HepG2 (cell line): ENCODE results near the gene ABCC5. TPM values are rescaled to one million over a fixed set of nuclear protein-coding genes. Genes with fewer than 3 reads are reported as not detected.

Source experiments
- BORCS8-MEF2B ChIP-seq: sonication (generic); formaldehyde crosslinking; IDR thresholded peaks from 2 replicates; pipeline ENCODE4 v1.8.0; 2022; ENCODE audit warnings: mild to moderate bottlenecking, missing genetic modification reagents
- FOXC1 ChIP-seq: sonication (generic); formaldehyde crosslinking; IDR thresholded peaks from 2 replicates; pipeline ENCODE4 v1.8.0; 2022; ENCODE audit warnings: mild to moderate bottlenecking, missing genetic modification reagents, borderline replicate concordance
- JUN ChIP-seq: sonication (generic); formaldehyde crosslinking; IDR thresholded peaks from 2 replicates; pipeline ENCODE4 v1.4.0; 2020; ENCODE audit warnings: mild to moderate bottlenecking, missing genetic modification reagents
- KLF16 ChIP-seq, 2 experiments: sonication (generic) in 1 of 2; formaldehyde crosslinking in 1 of 2; IDR thresholded peaks; 2 replicates each; pipeline versions ENCODE4 v1.6.1 to v1.8.0; 2016 to 2023; ENCODE audit warnings: missing genetic modification reagents in 2 of 2, missing compliant biosample characterization in 1 of 2
- NR2C2 ChIP-seq: sonication (generic); formaldehyde crosslinking; IDR thresholded peaks from 2 replicates; pipeline ENCODE4 v1.4.0; 2020; ENCODE audit warnings: missing genetic modification reagents, mild to moderate bottlenecking, moderate library complexity, borderline replicate concordance
- RBFOX2 ChIP-seq: fragments of 200-400 bp; formaldehyde crosslinking; IDR thresholded peaks from 2 replicates; pipeline ENCODE4 v1.6.1; 2017; ENCODE audit warnings: low read depth, mild to moderate bottlenecking, low read length
- RBM22 ChIP-seq: fragments of 200-400 bp; formaldehyde crosslinking; optimal IDR thresholded peaks from 2 replicates; pipeline ENCODE3; 2017; ENCODE audit warnings: mild to moderate bottlenecking, low read length, moderate library complexity
- RELA ChIP-seq: sonication (generic); formaldehyde crosslinking; IDR thresholded peaks from 2 replicates; pipeline ENCODE4 v1.4.0; 2020; ENCODE audit warnings: missing genetic modification reagents
- SCMH1 ChIP-seq: sonication (generic); formaldehyde crosslinking; IDR thresholded peaks from 2 replicates; pipeline ENCODE4 v1.9.0; 2021; ENCODE audit warnings: missing genetic modification reagents, mild to moderate bottlenecking, borderline replicate concordance
- SP140L ChIP-seq: sonication (generic); formaldehyde crosslinking; IDR thresholded peaks from 2 replicates; pipeline ENCODE4 v1.4.0; 2020; ENCODE audit warnings: missing genetic modification reagents, borderline replicate concordance
- SP2 ChIP-seq: sonication (generic); formaldehyde crosslinking; IDR thresholded peaks from 2 replicates; pipeline ENCODE4 v1.5.1; 2020; ENCODE audit warnings: mild to moderate bottlenecking, missing genetic modification reagents
- SRY ChIP-seq: sonication (generic); formaldehyde crosslinking; IDR thresholded peaks from 2 replicates; pipeline ENCODE4 v1.8.0; 2022; ENCODE audit warnings: mild to moderate bottlenecking, missing genetic modification reagents
- TAF15 ChIP-seq: fragments of 200-400 bp; formaldehyde crosslinking; IDR thresholded peaks from one replicate; pipeline ENCODE4 v1.6.1; 2018; ENCODE audit warnings: mild to moderate bottlenecking, low read depth, low read length; ENCODE audit not compliant: poor library complexity, severe bottlenecking
- TEAD3 ChIP-seq: optimal IDR thresholded peaks from 2 replicates; pipeline ENCODE3; 2016; ENCODE audit warnings: borderline replicate concordance
- TGIF2 ChIP-seq: IDR thresholded peaks from 2 replicates; pipeline ENCODE4 v1.6.1; 2016; ENCODE audit warnings: control low read depth, missing compliant biosample characterization
- ZBTB42 ChIP-seq: sonication (generic); formaldehyde crosslinking; IDR thresholded peaks from 2 replicates; pipeline ENCODE4 v1.5.0; 2020; ENCODE audit warnings: mild to moderate bottlenecking, missing genetic modification reagents
- ZNF350 ChIP-seq: sonication (generic); formaldehyde crosslinking; IDR thresholded peaks from 2 replicates; pipeline ENCODE4 v1.4.0; 2020; ENCODE audit warnings: mild to moderate bottlenecking, low read depth, missing genetic modification reagents, borderline replicate concordance
- ZNF644 ChIP-seq: IDR thresholded peaks from 2 replicates; pipeline ENCODE4 v1.6.1; 2016; ENCODE audit warnings: low read depth
- ZNF768 ChIP-seq: sonication (generic); formaldehyde crosslinking; IDR thresholded peaks from 2 replicates; pipeline ENCODE4 v1.4.0; 2020; ENCODE audit warnings: missing genetic modification reagents
- ZNF772 ChIP-seq: sonication (generic); formaldehyde crosslinking; IDR thresholded peaks from 2 replicates; pipeline ENCODE4 v1.5.0; 2020; ENCODE audit warnings: mild to moderate bottlenecking, missing genetic modification reagents
- ZNF891 ChIP-seq: sonication (generic); formaldehyde crosslinking; IDR thresholded peaks from 2 replicates; pipeline ENCODE4 v1.5.0; 2020; ENCODE audit warnings: mild to moderate bottlenecking, missing genetic modification reagents
- polyA plus RNA-seq, 8 experiments: library from polyadenylated mRNA; depleted of rRNA in 3 of 8; stranded (reverse) in 7 of 8; unstranded in 1 of 8; fragments of >200 nt; fragmentation: Illumina TruSeq in 4 of 8; extraction: Trizol in 4 of 8; gene quantifications; 2 replicates each; pipeline versions ENCODE4 v1.2.1 to v1.2.3, GENCODE V29; 2011 to 2016; ENCODE audit warnings: low read depth in 4 of 8, missing spikeins in 1 of 8, mixed read lengths in 1 of 8; ENCODE audit not compliant: insufficient read depth in 1 of 8
- total RNA-seq, 5 experiments: library from RNA; depleted of rRNA; stranded (reverse); fragments of >200 nt; fragmentation: Illumina TruSeq; extraction: Trizol; gene quantifications; 2 replicates each; pipeline ENCODE4 v1.2.3, GENCODE V29; 2016; ENCODE audit warnings: low read depth in 1 of 5
- TF ChIP-seq, protein P1 (sequence below): sonication (generic); formaldehyde crosslinking; IDR thresholded peaks from 2 replicates; pipeline ENCODE4 v1.4.0; 2020; ENCODE audit warnings: missing genetic modification reagents
- TF ChIP-seq, protein P2 (sequence below): sonication (generic); formaldehyde crosslinking; conservative IDR thresholded peaks from 2 replicates; pipeline ENCODE4 v1.4.0; 2020; ENCODE audit warnings: missing genetic modification reagents
- TF ChIP-seq, protein P3 (sequence below): sonication (generic); formaldehyde crosslinking; IDR thresholded peaks from 2 replicates; pipeline ENCODE4 v1.5.0; 2020; ENCODE audit warnings: mild to moderate bottlenecking, missing genetic modification reagents, moderate library complexity
- TF ChIP-seq, protein P4 (sequence below): sonication (generic); formaldehyde crosslinking; IDR thresholded peaks from 2 replicates; pipeline ENCODE4 v1.5.1; 2020; ENCODE audit warnings: mild to moderate bottlenecking, missing genetic modification reagents, moderate library complexity

ABCC5 gene
- total and polyA plus RNA-seq, 2 of the 13 experiments (the other 11 are each of a cell fraction or from before 2014, with no cell fraction given) = 12.5 to 12.7 TPM

DNA sequence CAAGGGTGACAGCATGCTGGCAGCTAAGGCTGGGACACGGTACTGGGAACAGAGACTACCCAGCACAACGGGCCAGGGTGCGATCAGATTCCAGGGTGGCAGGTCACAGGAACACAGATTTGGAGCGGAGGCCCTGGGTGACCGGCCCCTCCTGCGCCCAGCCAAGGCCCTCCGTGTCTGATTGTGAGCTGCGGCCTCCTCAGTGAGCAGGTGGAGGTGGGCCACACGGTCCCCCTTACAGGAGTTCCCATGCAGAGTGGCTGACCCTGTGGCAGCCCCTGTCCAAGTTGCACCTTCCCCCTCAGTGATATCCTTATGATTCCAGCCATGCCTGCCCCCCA is 104.1 kb downstream of the ABCC5 start (continued):
- no peak for TF ChIP-seq SP140L (CRISPR knock-in tag)
- 0 out of 2 replicates have a peak, but pooled peaks have one; percentile 3 for TF ChIP-seq ZNF644 (CRISPR knock-in tag)
- no peak for TF ChIP-seq ZNF891 (CRISPR knock-in tag)
- no peak for TF ChIP-seq JUN (CRISPR knock-in tag)
- TF ChIP-seq ZNF350 (CRISPR knock-in tag) = 0 out of 2 replicates have a peak, but pooled peaks have one; percentile 16
- no peak for TF ChIP-seq TGIF2 (CRISPR knock-in tag)
- TF ChIP-seq FOXC1 = no peak
- TF ChIP-seq NR2C2 (CRISPR knock-in tag) = peak; percentile 40; the same call in 1 of the 2 replicates
- TF ChIP-seq, protein P1, sequence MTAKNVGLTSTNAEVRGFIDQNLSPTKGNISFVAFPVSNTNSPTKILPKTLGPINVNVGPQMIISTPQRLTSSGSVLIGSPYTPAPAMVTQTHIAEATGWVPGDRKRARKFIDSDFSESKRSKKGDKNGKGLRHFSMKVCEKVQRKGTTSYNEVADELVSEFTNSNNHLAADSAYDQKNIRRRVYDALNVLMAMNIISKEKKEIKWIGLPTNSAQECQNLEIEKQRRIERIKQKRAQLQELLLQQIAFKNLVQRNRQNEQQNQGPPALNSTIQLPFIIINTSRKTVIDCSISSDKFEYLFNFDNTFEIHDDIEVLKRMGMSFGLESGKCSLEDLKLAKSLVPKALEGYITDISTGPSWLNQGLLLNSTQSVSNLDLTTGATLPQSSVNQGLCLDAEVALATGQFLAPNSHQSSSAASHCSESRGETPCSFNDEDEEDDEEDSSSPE (CRISPR knock-in tag) = no peak
- no peak for TF ChIP-seq RELA (CRISPR knock-in tag)
- TF ChIP-seq TAF15 = no peak
- TF ChIP-seq, protein P2, sequence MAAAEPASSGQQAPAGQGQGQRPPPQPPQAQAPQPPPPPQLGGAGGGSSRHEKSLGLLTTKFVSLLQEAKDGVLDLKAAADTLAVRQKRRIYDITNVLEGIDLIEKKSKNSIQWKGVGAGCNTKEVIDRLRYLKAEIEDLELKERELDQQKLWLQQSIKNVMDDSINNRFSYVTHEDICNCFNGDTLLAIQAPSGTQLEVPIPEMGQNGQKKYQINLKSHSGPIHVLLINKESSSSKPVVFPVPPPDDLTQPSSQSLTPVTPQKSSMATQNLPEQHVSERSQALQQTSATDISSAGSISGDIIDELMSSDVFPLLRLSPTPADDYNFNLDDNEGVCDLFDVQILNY (CRISPR knock-in tag) = no peak
- no peak for TF ChIP-seq KLF16 (CRISPR knock-in tag; IDR thresholded peaks at IDR 0.05)
- TF ChIP-seq, protein P3, sequence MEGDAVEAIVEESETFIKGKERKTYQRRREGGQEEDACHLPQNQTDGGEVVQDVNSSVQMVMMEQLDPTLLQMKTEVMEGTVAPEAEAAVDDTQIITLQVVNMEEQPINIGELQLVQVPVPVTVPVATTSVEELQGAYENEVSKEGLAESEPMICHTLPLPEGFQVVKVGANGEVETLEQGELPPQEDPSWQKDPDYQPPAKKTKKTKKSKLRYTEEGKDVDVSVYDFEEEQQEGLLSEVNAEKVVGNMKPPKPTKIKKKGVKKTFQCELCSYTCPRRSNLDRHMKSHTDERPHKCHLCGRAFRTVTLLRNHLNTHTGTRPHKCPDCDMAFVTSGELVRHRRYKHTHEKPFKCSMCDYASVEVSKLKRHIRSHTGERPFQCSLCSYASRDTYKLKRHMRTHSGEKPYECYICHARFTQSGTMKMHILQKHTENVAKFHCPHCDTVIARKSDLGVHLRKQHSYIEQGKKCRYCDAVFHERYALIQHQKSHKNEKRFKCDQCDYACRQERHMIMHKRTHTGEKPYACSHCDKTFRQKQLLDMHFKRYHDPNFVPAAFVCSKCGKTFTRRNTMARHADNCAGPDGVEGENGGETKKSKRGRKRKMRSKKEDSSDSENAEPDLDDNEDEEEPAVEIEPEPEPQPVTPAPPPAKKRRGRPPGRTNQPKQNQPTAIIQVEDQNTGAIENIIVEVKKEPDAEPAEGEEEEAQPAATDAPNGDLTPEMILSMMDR (CRISPR knock-in tag) = no peak
- no peak for TF ChIP-seq TEAD3 (CRISPR knock-in tag)
- no peak for TF ChIP-seq BORCS8-MEF2B (CRISPR knock-in tag)
- no peak for TF ChIP-seq RBM22
- no peak for TF ChIP-seq SRY (CRISPR knock-in tag)
- TF ChIP-seq, protein P4, sequence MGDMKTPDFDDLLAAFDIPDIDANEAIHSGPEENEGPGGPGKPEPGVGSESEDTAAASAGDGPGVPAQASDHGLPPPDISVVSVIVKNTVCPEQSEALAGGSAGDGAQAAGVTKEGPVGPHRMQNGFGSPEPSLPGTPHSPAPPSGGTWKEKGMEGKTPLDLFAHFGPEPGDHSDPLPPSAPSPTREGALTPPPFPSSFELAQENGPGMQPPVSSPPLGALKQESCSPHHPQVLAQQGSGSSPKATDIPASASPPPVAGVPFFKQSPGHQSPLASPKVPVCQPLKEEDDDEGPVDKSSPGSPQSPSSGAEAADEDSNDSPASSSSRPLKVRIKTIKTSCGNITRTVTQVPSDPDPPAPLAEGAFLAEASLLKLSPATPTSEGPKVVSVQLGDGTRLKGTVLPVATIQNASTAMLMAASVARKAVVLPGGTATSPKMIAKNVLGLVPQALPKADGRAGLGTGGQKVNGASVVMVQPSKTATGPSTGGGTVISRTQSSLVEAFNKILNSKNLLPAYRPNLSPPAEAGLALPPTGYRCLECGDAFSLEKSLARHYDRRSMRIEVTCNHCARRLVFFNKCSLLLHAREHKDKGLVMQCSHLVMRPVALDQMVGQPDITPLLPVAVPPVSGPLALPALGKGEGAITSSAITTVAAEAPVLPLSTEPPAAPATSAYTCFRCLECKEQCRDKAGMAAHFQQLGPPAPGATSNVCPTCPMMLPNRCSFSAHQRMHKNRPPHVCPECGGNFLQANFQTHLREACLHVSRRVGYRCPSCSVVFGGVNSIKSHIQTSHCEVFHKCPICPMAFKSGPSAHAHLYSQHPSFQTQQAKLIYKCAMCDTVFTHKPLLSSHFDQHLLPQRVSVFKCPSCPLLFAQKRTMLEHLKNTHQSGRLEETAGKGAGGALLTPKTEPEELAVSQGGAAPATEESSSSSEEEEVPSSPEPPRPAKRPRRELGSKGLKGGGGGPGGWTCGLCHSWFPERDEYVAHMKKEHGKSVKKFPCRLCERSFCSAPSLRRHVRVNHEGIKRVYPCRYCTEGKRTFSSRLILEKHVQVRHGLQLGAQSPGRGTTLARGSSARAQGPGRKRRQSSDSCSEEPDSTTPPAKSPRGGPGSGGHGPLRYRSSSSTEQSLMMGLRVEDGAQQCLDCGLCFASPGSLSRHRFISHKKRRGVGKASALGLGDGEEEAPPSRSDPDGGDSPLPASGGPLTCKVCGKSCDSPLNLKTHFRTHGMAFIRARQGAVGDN (CRISPR knock-in tag) = peak; percentile 41; the same call in 1 of the 2 replicates
- no peak for TF ChIP-seq ZNF772 (CRISPR knock-in tag)
- TF ChIP-seq RBFOX2 = no peak
- TF ChIP-seq ZBTB42 (CRISPR knock-in tag) = no peak
- TF ChIP-seq ZNF768 (CRISPR knock-in tag) = peak; percentile 60; the same call in 1 of the 2 replicates
- TF ChIP-seq SCMH1 (CRISPR knock-in tag) = no peak
- no peak for TF ChIP-seq SP2
